Measurements from ENCODE around the gene CBR3.
"Not testable (repeated sequence)": the region's sequence is repeated elsewhere in the genome, so short reads cannot be mapped to it uniquely, and the experiment has no call there.

Gene CBR3

GRCh38 chr21:36117286-36117741 is 17.6 kb upstream of the CBR3 start:
- no peak for DNase-seq

GRCh38 chr21:36120304-36120888 is 14.5 kb upstream of the CBR3 start:
- peak in 10 of 51 donors; percentile 8 to 49 (median 26) for DNase-seq

GRCh38 chr21:36122977-36123376 is 11.9 kb upstream of the CBR3 start:
- no peak for DNase-seq

- DNase-seq: no peak
Observed at GRCh38 chr21:36124395-36124794, 10.5 kb upstream of the CBR3 start.

GRCh38 chr21:36125512-36126207 is 9.2 kb upstream of the CBR3 start:
- peak in 24 of 51 donors; percentile 9 to 60 (median 32) for DNase-seq

- no peak for DNase-seq
Observed at GRCh38 chr21:36126208-36126565, 8.7 kb upstream of the CBR3 start.

- DNase-seq: no peak
Observed at GRCh38 chr21:36126621-36127110, 8.2 kb upstream of the CBR3 start.

GRCh38 chr21:36127250-36127904 is 7.5 kb upstream of the CBR3 start:
- DNase-seq: no peak

- DNase-seq: no peak
Observed at GRCh38 chr21:36127977-36128376, 6.9 kb upstream of the CBR3 start.

GRCh38 chr21:36129219-36129618 is 5.7 kb upstream of the CBR3 start:
- DNase-seq: peak in 1 of 51 donors; percentile 37

GRCh38 chr21:36130414-36130762 is 4.5 kb upstream of the CBR3 start:
- not testable (repeated sequence) for DNase-seq

- DNase-seq: not testable (repeated sequence)
Observed at GRCh38 chr21:36130839-36131238, 4.0 kb upstream of the CBR3 start.

- no peak for DNase-seq
Observed at GRCh38 chr21:36132696-36133095, 2.2 kb upstream of the CBR3 start.

- DNase-seq: peak in 47 of 51 donors; percentile 21 to 82 (median 55)
Observed at GRCh38 chr21:36135391-36136102, 668 bp downstream of the CBR3 start.

- DNase-seq: not testable (repeated sequence)
Observed at GRCh38 chr21:36139791-36140190, 4.9 kb downstream of the CBR3 start.

GRCh38 chr21:36141513-36141925 is 6.6 kb downstream of the CBR3 start:
- peak in 40 of 51 donors; percentile 5 to 88 (median 57) for DNase-seq

- DNase-seq: not testable (repeated sequence)
Observed at GRCh38 chr21:36144233-36144632, 9.4 kb downstream of the CBR3 start.

GRCh38 chr21:36145259-36145658 is 10.4 kb downstream of the CBR3 start:
- DNase-seq: no peak

GRCh38 chr21:36147911-36148310 is 13.0 kb downstream of the CBR3 start:
- no peak for DNase-seq

- DNase-seq: no peak
Observed at GRCh38 chr21:36148886-36149285, 14.0 kb downstream of the CBR3 start.

- peak in 25 of 51 donors; percentile 2 to 49 (median 24) for DNase-seq
Observed at GRCh38 chr21:36149788-36150711, 15.2 kb downstream of the CBR3 start.
